SK-N-SH (cell line): ENCODE results near the gene CCNY. TPM values are rescaled to one million over a fixed set of nuclear protein-coding genes. Genes with fewer than 3 reads are reported as not detected.

ENCODE experiments used
- CTCF ChIA-PET: fragments of 300-600, 350-600 bp; formaldehyde crosslinking; extraction: SDS; loops from one replicate; lab custom pipeline; 2021; lab: Yijun Ruan, JAX
- POLR2A ChIA-PET: fragments of 350-600 bp; sonication (Branson Sonifier 250); formaldehyde crosslinking; extraction: SDS; loops from one replicate; lab custom pipeline; 2020; ENCODE audit warnings: antibody characterized with exemption, inconsistent platforms; lab: Yijun Ruan, JAX
- DNase-seq: peaks from one replicate; pipeline ENCODE4 v3.0.0; 2012
- H2AFZ ChIP-seq: fragments of 200-600 bp; sonication (generic); 2 replicates; pipeline ENCODE4 v1.8.1; 2016; ENCODE audit warnings: antibody characterized with exemption, mild to moderate bottlenecking, low read depth
- H3F3A ChIP-seq: fragments of 200-600 bp; sonication (generic); replicated peaks from 2 replicates; pipeline ENCODE3; 2016; ENCODE audit warnings: antibody characterized with exemption, mild to moderate bottlenecking; ENCODE audit not compliant: insufficient read depth
- H3K27ac ChIP-seq, 2 experiments: fragments of 200-500 bp in 1 of 2; fragments of 200-600 bp in 1 of 2; sonication (Bioruptor generic) in 1 of 2; sonication (generic), shearing (Covaris generic) in 1 of 2; 2 replicates each; pipeline versions ENCODE4 v1.5.1 to v1.6.1; 2014 to 2016; ENCODE audit warnings: low read depth in 2 of 2, inconsistent platforms in 1 of 2, low read length in 1 of 2, mild to moderate bottlenecking in 1 of 2, mixed read lengths in 1 of 2
- H3K27me3 ChIP-seq: fragments of 200-600 bp; sonication (generic), shearing (Covaris generic); 2 replicates; pipeline ENCODE4 v1.6.1; 2016; ENCODE audit warnings: mixed run types; ENCODE audit not compliant: insufficient read depth
- H3K36me3 ChIP-seq, 2 experiments: fragments of 200-500 bp in 1 of 2; fragments of 200-600 bp in 1 of 2; sonication (Bioruptor generic) in 1 of 2; sonication (generic) in 1 of 2; replicated peaks in 1 of 2; 2 replicates each; pipeline versions ENCODE3 to v1.5.1; 2014 to 2016; ENCODE audit warnings: low read length in 1 of 2, mild to moderate bottlenecking in 1 of 2; ENCODE audit not compliant: insufficient read depth in 2 of 2, control insufficient read depth in 1 of 2
- H3K4me1 ChIP-seq, 2 experiments: fragments of 200-500 bp in 1 of 2; fragments of 200-600 bp in 1 of 2; sonication (Bioruptor generic) in 1 of 2; sonication (generic), shearing (Covaris generic) in 1 of 2; 2 replicates each; pipeline versions ENCODE4 v1.5.1 to v1.6.1; 2014 to 2016; ENCODE audit warnings: low read depth in 1 of 2, low read length in 1 of 2, mixed run types in 1 of 2; ENCODE audit not compliant: insufficient read depth in 2 of 2, control insufficient read depth in 1 of 2
- H3K4me2 ChIP-seq: fragments of 200-600 bp; sonication (generic), shearing (Covaris generic); 2 replicates; pipeline ENCODE4 v1.6.1; 2017; ENCODE audit warnings: mixed run types
- H3K4me3 ChIP-seq, 2 experiments: fragments of 200-500 bp in 1 of 2; fragments of 200-600 bp in 1 of 2; sonication (Bioruptor generic) in 1 of 2; sonication (generic), shearing (Covaris generic) in 1 of 2; 2 replicates each; pipeline versions ENCODE4 v1.5.1 to v1.8.1; 2014 to 2016; ENCODE audit warnings: low read depth in 2 of 2, inconsistent platforms in 1 of 2, low read length in 1 of 2, mild to moderate bottlenecking in 1 of 2, mixed read lengths in 1 of 2, moderate library complexity in 1 of 2
- H3K79me2 ChIP-seq: fragments of 200-600 bp; sonication (generic); 2 replicates; pipeline ENCODE4 v1.8.1; 2017; ENCODE audit warnings: mild to moderate bottlenecking; ENCODE audit not compliant: insufficient read depth
- H3K9ac ChIP-seq: fragments of 200-600 bp; sonication (generic); 2 replicates; pipeline ENCODE4 v1.6.1; 2017; ENCODE audit warnings: mixed run types
- H3K9me2 ChIP-seq: fragments of 200-600 bp; sonication (generic); 2 replicates; pipeline ENCODE4 v1.6.1; 2017; ENCODE audit warnings: mixed run types
- H3K9me3 ChIP-seq: fragments of 200-600 bp; sonication (generic); 2 replicates; pipeline ENCODE4 v1.6.1; 2017; ENCODE audit warnings: mixed run types, mild to moderate bottlenecking, moderate library complexity
- H4K20me1 ChIP-seq: fragments of 200-600 bp; sonication (generic); 2 replicates; pipeline ENCODE4 v1.6.1; 2017; ENCODE audit warnings: mild to moderate bottlenecking, mixed run types; ENCODE audit not compliant: insufficient read depth
- EZH2phosphoT487 ChIP-seq: fragments of 200-600 bp; sonication (generic); IDR thresholded peaks from 2 replicates; pipeline ENCODE4 v1.6.1; 2017; ENCODE audit warnings: low read depth, mixed run types, mild to moderate bottlenecking, antibody characterized with exemption, moderate library complexity, borderline replicate concordance
- FOXJ3 ChIP-seq: sonication (generic); formaldehyde crosslinking; IDR thresholded peaks from 2 replicates; pipeline ENCODE4 v1.5.1; 2020; ENCODE audit warnings: mild to moderate bottlenecking, missing genetic modification reagents
- FOXM1 ChIP-seq: IDR thresholded peaks from 2 replicates; pipeline ENCODE4 v1.4.0; 2012; ENCODE audit warnings: low read depth, mild to moderate bottlenecking
- JUND ChIP-seq: IDR thresholded peaks from 2 replicates; pipeline ENCODE4 v1.4.0; 2012
- MXI1 ChIP-seq: IDR thresholded peaks from 2 replicates; pipeline ENCODE4 v1.6.1; 2012; ENCODE audit warnings: mild to moderate bottlenecking, low read depth, low read length, improper control_type of control experiment
- PBX3 ChIP-seq: IDR thresholded peaks from 2 replicates; pipeline ENCODE4; 2012
- RAD21 ChIP-seq: IDR thresholded peaks from 2 replicates; pipeline ENCODE4 v1.6.1; 2012; ENCODE audit warnings: mild to moderate bottlenecking, low read length
- RCOR1 ChIP-seq: fragments of 150-350 bp; IDR thresholded peaks from 2 replicates; pipeline ENCODE4 v1.6.1; 2017; ENCODE audit warnings: antibody characterized with exemption, low read length
- REST ChIP-seq: IDR thresholded peaks from 2 replicates; pipeline ENCODE4 v1.6.1; 2012; ENCODE audit warnings: mild to moderate bottlenecking, low read depth, low read length, moderate library complexity
- RFX5 ChIP-seq: IDR thresholded peaks from 2 replicates; pipeline ENCODE4 v1.6.1; 2012; ENCODE audit warnings: mild to moderate bottlenecking, improper control_type of control experiment, low read length
- TAF1 ChIP-seq: IDR thresholded peaks from 2 replicates; pipeline ENCODE4 v1.6.1; 2012; ENCODE audit warnings: low read depth, mild to moderate bottlenecking, low read length, moderate library complexity, borderline replicate concordance
- TCF12 ChIP-seq: IDR thresholded peaks from 2 replicates; pipeline ENCODE4 v1.4.0; 2012
- TEAD4 ChIP-seq: IDR thresholded peaks from 2 replicates; pipeline ENCODE4 v1.4.0; 2012; ENCODE audit warnings: mild to moderate bottlenecking, borderline replicate concordance; ENCODE audit not compliant: insufficient read depth
- USF1 ChIP-seq: IDR thresholded peaks from 2 replicates; pipeline ENCODE4 v1.4.0; 2012; ENCODE audit warnings: low read depth, borderline replicate concordance
- YY1 ChIP-seq: IDR thresholded peaks from 2 replicates; pipeline ENCODE4 v1.4.0; 2012; ENCODE audit warnings: low read depth, mild to moderate bottlenecking
- ZBTB33 ChIP-seq: IDR thresholded peaks from 2 replicates; pipeline ENCODE4 v1.4.0; 2012; ENCODE audit warnings: low read depth, borderline replicate concordance
- WGBS: methylation state at CpG from one replicate; pipeline ENCODE4 v1.1.6; 2017; ENCODE audit warnings: low lambda C conversion rate; 5-methylcytosine and 5-hydroxymethylcytosine counted together
- polyA plus RNA-seq, 3 experiments: library from polyadenylated mRNA; depleted of rRNA; stranded (reverse); fragments of >200 nt; gene quantifications; 2 replicates each; pipeline ENCODE4 v1.2.3, GENCODE V29; 2012

The CCNY gene
- polyA plus RNA-seq, 1 of the 3 experiments (the other 2 are of a cell fraction) = 29.4 TPM

- TF ChIP-seq REST = no peak
- TF ChIP-seq TAF1 = no peak
- TF ChIP-seq ZBTB33 = no peak
Measured at GRCh38 chr10:35442028-35442427, 105.7 kb downstream of the CCNY start (continued).

GRCh38 chr10:35442592-35442991, 106.3 kb downstream of the CCNY start:
- POLR2A ChIA-PET = no interaction called here
- Histone ChIP-seq H2AFZ (no peak overlapping the region), H4K20me1 (peaks cover 28% of the 10 kb centered on the region), H3F3A (peaks cover 8% of the 10 kb centered on the region), H3K9me2 (no peaks in the 10 kb centered on the region), H3K36me3 (peaks cover 0 to 11% of the 10 kb centered on the region in 2 experiments), H3K27ac (no peak overlapping the region), H3K9ac (no peak overlapping the region), H3K4me3 (no peak overlapping the region), H3K4me1 (peaks cover 8% of the 10 kb centered on the region in 2 experiments; a peak in 3 of 4 replicates), H3K4me2 (no peak overlapping the region), H3K27me3 (no peaks in the 10 kb centered on the region), H3K79me2 (peaks cover 95% of the 10 kb centered on the region), H3K9me3 (peaks cover 16% of the 10 kb centered on the region)
- no peak for DNase-seq
- CTCF ChIA-PET = no interaction called here
- TF ChIP-seq FOXM1 (no peak), USF1 (no peak), FOXJ3 (CRISPR knock-in tag) (no peak), EZH2phosphoT487 (no peak)
- 98% methylated on average over 4 of the region's 4 CpGs for WGBS

GRCh38 chr10:35443858-35444257, 107.5 kb downstream of the CCNY start:
- ChIA-PET POLR2A (no interaction called here), CTCF (interaction anchor here (0.6 kb wide), 1 partner anchor 115 kb away, joined by 4 read pairs; no protein-coding TSS in a partner anchor)
- Histone ChIP-seq H3K9me2 (no peaks in the 10 kb centered on the region), H3K4me1 (peaks cover 20 to 21% of the 10 kb centered on the region in 2 experiments), H3F3A (peaks cover 12% of the 10 kb centered on the region), H3K36me3 (peaks cover 0 to 10% of the 10 kb centered on the region in 2 experiments), H3K9me3 (peaks cover 16% of the 10 kb centered on the region), H4K20me1 (peaks cover 37% of the 10 kb centered on the region), H3K4me3 (no peak overlapping the region), H2AFZ (no peak overlapping the region), H3K27ac (no peak overlapping the region), H3K4me2 (no peak overlapping the region), H3K9ac (no peak overlapping the region), H3K79me2 (peaks cover 97% of the 10 kb centered on the region), H3K27me3 (no peaks in the 10 kb centered on the region)
- WGBS = 95% methylated on average over 3 of the region's 3 CpGs
- no peak for DNase-seq
- TF ChIP-seq YY1 = no peak
- TF ChIP-seq RAD21 = no peak
- no peak for TF ChIP-seq TAF1
- TF ChIP-seq MXI1 = no peak
- no peak for TF ChIP-seq FOXJ3 (CRISPR knock-in tag)
- TF ChIP-seq JUND = no peak
- no peak for TF ChIP-seq TEAD4
- no peak for TF ChIP-seq PBX3
- no peak for TF ChIP-seq TCF12
- no peak for TF ChIP-seq RCOR1
- TF ChIP-seq FOXM1 = no peak
- no peak for TF ChIP-seq RFX5
